Cardiac muscle cell (in vitro differentiated cells and primary cell): ENCODE results near the gene KAZN. TPM values are rescaled to one million over a fixed set of nuclear protein-coding genes. Genes with fewer than 3 reads are reported as not detected.

Experiments
- DNase-seq, 2 donors: peaks; one replicate each; pipeline versions ENCODE4 v3.0.0 to v3.0.0-alpha.2; 2010 to 2017; ENCODE audit warnings: low read depth in 1 of 2, low spot score in 1 of 2
- H3K27ac ChIP-seq: fragments of 200-600 bp; sonication (generic); 2 replicates; pipeline ENCODE4 v1.5.1; 2016
- H3K27me3 ChIP-seq: fragments of 200-600 bp; sonication (generic); 2 replicates; pipeline ENCODE4 v1.6.0; 2016; ENCODE audit warnings: control low read depth
- H3K36me3 ChIP-seq: fragments of 200-600 bp; sonication (generic); 2 replicates; pipeline ENCODE4 v1.5.1; 2016; ENCODE audit warnings: control low read depth
- H3K4me1 ChIP-seq: fragments of 200-600 bp; sonication (generic); 2 replicates; pipeline ENCODE4 v1.8.1; 2017; ENCODE audit warnings: low read depth, mild to moderate bottlenecking, mixed run types
- H3K4me3 ChIP-seq: fragments of 200-600 bp; sonication (generic); 2 replicates; pipeline ENCODE4 v1.5.1; 2016; ENCODE audit warnings: mild to moderate bottlenecking
- H3K9me3 ChIP-seq: fragments of 200-600 bp; sonication (generic); 2 replicates; pipeline ENCODE4 v1.5.1; 2017; ENCODE audit warnings: low read depth, mild to moderate bottlenecking, control low read depth
- CTCF ChIP-seq: IDR thresholded peaks from 2 replicates; pipeline ENCODE4 v1.5.1; 2012; ENCODE audit warnings: low read depth, mild to moderate bottlenecking, low read length
- polyA plus RNA-seq: library from polyadenylated mRNA; unstranded; fragments of >200 nt; fragmentation: Nextera tagmentation; extraction: Ambion mirVana; gene quantifications from 2 replicates; pipeline ENCODE4 v1.2.1, GENCODE V29; 2016
- total RNA-seq: library from RNA; depleted of rRNA; stranded (reverse); fragments of >200 nt; gene quantifications from 2 replicates; pipeline ENCODE4 v1.2.3, GENCODE V29; 2016

Gene KAZN
- total and polyA plus RNA-seq, 2 experiments from 2014 or later, result 17.5 to 26.9 TPM

GRCh38 chr1:15123270-15123669 lies 524.8 kb downstream of the KAZN start:
- DNase-seq, result no peak
- Histone ChIP-seq H3K9me3 (no peaks in the 10 kb centered on the region), H3K4me3 (no peak overlapping the region), H3K4me1 (no peaks in the 10 kb centered on the region), H3K36me3 (no peaks in the 10 kb centered on the region), H3K27ac (no peak overlapping the region), H3K27me3 (no peaks in the 10 kb centered on the region)
- no peak for TF ChIP-seq CTCF

- Histone ChIP-seq H3K9me3 (no peaks in the 10 kb centered on the region), H3K4me1 (no peaks in the 10 kb centered on the region), H3K27ac (no peak overlapping the region), H3K36me3 (no peaks in the 10 kb centered on the region), H3K27me3 (no peaks in the 10 kb centered on the region), H3K4me3 (no peak overlapping the region)
- DNase-seq, result no peak
- no peak for TF ChIP-seq CTCF
Observed at GRCh38 chr1:15123925-15124324, 525.4 kb downstream of the KAZN start.

GRCh38 chr1:15124362-15125100 lies 526.0 kb downstream of the KAZN start:
- no peak for TF ChIP-seq CTCF
- H3K4me3 ChIP-seq, result no peak overlapping the region
- H3K36me3 ChIP-seq, result no peaks in the 10 kb centered on the region
- H3K27ac ChIP-seq, result no peak overlapping the region
- H3K4me1 ChIP-seq, result no peaks in the 10 kb centered on the region
- no peaks in the 10 kb centered on the region for H3K27me3 ChIP-seq
- no peak for DNase-seq
- no peaks in the 10 kb centered on the region for H3K9me3 ChIP-seq

- no peak for DNase-seq
- no peaks in the 10 kb centered on the region for H3K27me3 ChIP-seq
Observed at GRCh38 chr1:15125101-15125745, 526.7 kb downstream of the KAZN start.

GRCh38 chr1:15128077-15128476 lies 529.6 kb downstream of the KAZN start:
- H3K27ac ChIP-seq, result no peak overlapping the region
- no peak for DNase-seq
- no peak for TF ChIP-seq CTCF
- no peaks in the 10 kb centered on the region for H3K36me3 ChIP-seq
- H3K9me3 ChIP-seq, result no peaks in the 10 kb centered on the region
- H3K4me1 ChIP-seq, result no peaks in the 10 kb centered on the region
- no peaks in the 10 kb centered on the region for H3K27me3 ChIP-seq
- no peak overlapping the region for H3K4me3 ChIP-seq

More at GRCh38 chr1:15125101-15125745, 526.7 kb downstream of the KAZN start:
- Histone ChIP-seq H3K9me3 (no peaks in the 10 kb centered on the region), H3K4me1 (no peaks in the 10 kb centered on the region), H3K27ac (no peak overlapping the region), H3K4me3 (no peak overlapping the region), H3K36me3 (no peaks in the 10 kb centered on the region)
- no peak for TF ChIP-seq CTCF
